ENCODE data around the gene MTHFR. TPM values are rescaled to one million over a fixed set of nuclear protein-coding genes. Genes with fewer than 3 reads are reported as not detected.
A peak's percentile ranks its signal among the peaks of the same experiment; 100 is the strongest.

The MTHFR gene
- total RNA-seq, 1 donor from 2014 or later, result 43.3 TPM

DNA sequence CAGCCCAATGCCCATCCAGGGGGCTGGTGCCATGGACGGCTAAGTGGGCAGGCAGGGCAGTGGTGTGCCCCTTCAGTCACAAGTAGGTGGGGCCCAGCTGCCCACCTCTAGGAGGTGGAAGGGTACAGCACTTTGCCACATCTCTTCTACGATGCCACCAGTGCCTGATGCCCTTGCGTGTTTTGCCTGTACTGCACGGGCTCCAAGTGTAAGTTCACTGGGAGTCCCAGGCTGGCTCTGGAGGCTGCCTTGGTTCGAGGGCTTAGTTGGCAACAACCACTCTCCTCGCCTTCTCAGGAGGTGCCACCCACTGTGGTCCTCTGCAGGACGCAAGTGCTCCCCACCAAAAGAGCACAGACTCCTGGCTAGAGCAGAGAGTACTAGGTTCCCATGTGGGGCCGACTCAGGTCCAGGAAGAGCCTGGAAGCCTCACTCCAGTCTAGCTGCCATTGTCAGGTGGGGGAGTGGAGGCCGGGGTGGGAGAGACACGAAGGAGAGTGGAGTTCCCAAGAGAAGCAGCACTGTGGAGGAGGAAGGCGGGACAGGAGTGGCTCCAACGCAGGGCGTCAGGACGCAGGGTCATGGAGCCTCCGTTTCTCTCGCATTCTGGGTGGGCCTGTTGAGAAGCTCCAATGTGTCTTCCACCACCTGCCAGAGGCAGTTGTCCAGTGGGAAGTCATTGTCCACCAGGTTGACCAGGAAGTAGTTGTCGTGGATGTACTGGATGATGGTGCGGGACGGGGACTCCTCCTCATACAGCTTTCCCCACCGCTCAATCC, 15.5 kb downstream of the MTHFR start:
- Histone ChIP-seq H3K27me3 (ENCODE audit: control insufficient read depth in 3 of 3, insufficient read depth in 3 of 3, low read length in 3 of 3) (no peaks in the 10 kb centered on the region), H3K36me3 (ENCODE audit: control insufficient read depth in 3 of 3, insufficient read depth in 3 of 3, low read length in 3 of 3) (peaks cover 35 to 40% (median 36%) of the 10 kb centered on the region in 3 donors), H3K9me3 (ENCODE audit: control insufficient read depth in 3 of 3, low read length in 3 of 3) (no peaks in the 10 kb centered on the region), H3K27ac (ENCODE audit: low read depth, low read length) (peak overlapping the region; percentile 99), H3K4me3 (ENCODE audit: low read length in 3 of 3) (peak overlapping the region; percentile 25 to 72 (median 55)), H3K4me1 (ENCODE audit: control insufficient read depth in 3 of 3, insufficient read depth in 3 of 3, low read length in 3 of 3) (peaks cover 68 to 86% (median 76%) of the 10 kb centered on the region in 3 donors), H3K9ac (ENCODE audit: low read depth in 1 of 3, low read length in 3 of 3) (peak overlapping the region; percentile 74 to 84 (median 77))

DNA sequence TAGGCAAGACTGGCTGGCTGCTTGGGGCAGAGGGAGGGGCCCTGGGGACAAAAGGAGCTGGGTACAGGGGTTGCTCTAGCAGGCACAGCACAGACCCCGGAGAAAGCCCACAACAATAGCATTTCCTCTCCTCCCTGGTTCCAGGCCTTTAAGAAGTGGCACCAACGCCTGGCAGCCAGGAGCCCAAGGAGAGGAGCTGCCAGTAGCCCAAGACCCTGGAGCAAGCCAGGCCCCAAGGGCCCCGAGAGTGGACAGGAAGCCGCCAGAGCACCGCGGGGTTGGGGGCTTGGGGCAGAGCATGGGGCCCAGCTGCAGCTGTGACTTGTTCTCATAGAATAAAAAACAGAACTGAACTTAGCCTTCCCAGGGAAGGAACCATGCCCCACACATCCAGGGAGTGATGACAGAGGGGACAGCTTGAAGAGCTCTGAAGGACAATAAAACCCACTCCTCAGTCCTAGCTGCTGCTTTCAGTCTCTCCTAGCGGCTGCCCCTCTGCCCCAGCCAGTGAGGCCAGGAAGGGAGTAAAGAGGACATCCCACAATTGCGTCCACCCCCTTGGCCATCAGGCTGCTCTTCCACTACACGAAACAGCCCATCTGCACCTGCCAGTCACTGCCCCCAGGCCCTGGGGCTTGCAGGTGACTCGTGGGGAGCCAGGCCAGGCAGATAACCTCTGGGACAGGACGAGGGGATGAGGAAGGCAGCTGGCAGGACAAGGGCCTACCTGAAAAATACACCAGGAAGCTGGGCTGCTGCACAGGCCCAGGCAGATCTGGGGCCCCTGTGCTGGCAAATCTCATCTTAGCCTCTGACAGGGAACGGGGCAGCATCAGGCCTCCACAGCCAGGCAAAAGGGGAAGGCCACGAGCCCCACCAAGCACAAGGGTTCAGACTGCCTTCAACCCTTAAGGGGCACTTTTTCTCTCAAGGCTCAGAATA, 16.4 kb downstream of the MTHFR start:
- Histone ChIP-seq H3K4me1 (ENCODE audit: control insufficient read depth in 3 of 3, insufficient read depth in 3 of 3, low read length in 3 of 3) (peaks cover 74 to 86% (median 82%) of the 10 kb centered on the region in 3 donors), H3K36me3 (ENCODE audit: control insufficient read depth in 3 of 3, insufficient read depth in 3 of 3, low read length in 3 of 3) (peaks cover 26 to 31% (median 27%) of the 10 kb centered on the region in 3 donors), H3K9ac (ENCODE audit: low read depth in 1 of 3, low read length in 3 of 3) (peak overlapping the region; percentile 74 to 84 (median 77)), H3K9me3 (ENCODE audit: control insufficient read depth in 3 of 3, low read length in 3 of 3) (no peaks in the 10 kb centered on the region), H3K27ac (ENCODE audit: low read depth, low read length) (peak overlapping the region; percentile 99), H3K4me3 (ENCODE audit: low read length in 3 of 3) (peak overlapping the region; percentile 62 to 78 (median 72)), H3K27me3 (ENCODE audit: control insufficient read depth in 3 of 3, insufficient read depth in 3 of 3, low read length in 3 of 3) (no peaks in the 10 kb centered on the region)

DNA sequence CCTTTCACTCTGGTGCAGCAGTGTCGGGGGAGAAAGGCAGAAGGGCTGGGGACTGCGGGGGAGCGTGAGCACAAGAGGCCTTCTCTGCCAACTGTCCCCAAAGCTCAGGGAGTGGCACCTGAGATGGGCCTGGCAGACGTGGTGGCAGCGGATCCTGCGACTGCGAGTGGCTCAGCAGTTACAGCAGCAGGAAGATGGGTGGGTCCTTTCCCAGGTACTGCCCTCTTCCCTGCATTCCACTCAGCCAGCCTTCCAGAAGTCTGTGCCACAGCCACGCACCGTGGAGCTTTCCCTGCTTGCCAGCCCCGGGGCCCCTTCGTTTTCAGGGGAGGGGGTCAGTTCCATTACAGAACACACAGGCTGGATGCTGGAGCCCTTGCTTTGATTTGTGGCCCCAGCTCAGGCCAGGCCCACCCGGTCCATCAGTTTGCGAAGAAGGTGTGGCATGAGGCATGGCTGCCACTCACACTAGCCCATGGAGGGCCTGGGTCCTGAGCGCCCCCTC, 17.2 kb downstream of the MTHFR start:
- Histone ChIP-seq H3K4me3 (ENCODE audit: low read length in 3 of 3) (peak overlapping the region; percentile 58 to 78 (median 62)), H3K9me3 (ENCODE audit: control insufficient read depth in 3 of 3, low read length in 3 of 3) (no peaks in the 10 kb centered on the region), H3K4me1 (ENCODE audit: control insufficient read depth in 3 of 3, insufficient read depth in 3 of 3, low read length in 3 of 3) (peaks cover 75 to 85% (median 82%) of the 10 kb centered on the region in 3 donors), H3K9ac (ENCODE audit: low read depth in 1 of 3, low read length in 3 of 3) (peak overlapping the region; percentile 74 to 84 (median 78)), H3K27ac (ENCODE audit: low read depth, low read length) (peak overlapping the region; percentile 99), H3K27me3 (ENCODE audit: control insufficient read depth in 3 of 3, insufficient read depth in 3 of 3, low read length in 3 of 3) (no peaks in the 10 kb centered on the region), H3K36me3 (ENCODE audit: control insufficient read depth in 3 of 3, insufficient read depth in 3 of 3, low read length in 3 of 3) (peaks cover 18 to 23% (median 19%) of the 10 kb centered on the region in 3 donors)

DNA sequence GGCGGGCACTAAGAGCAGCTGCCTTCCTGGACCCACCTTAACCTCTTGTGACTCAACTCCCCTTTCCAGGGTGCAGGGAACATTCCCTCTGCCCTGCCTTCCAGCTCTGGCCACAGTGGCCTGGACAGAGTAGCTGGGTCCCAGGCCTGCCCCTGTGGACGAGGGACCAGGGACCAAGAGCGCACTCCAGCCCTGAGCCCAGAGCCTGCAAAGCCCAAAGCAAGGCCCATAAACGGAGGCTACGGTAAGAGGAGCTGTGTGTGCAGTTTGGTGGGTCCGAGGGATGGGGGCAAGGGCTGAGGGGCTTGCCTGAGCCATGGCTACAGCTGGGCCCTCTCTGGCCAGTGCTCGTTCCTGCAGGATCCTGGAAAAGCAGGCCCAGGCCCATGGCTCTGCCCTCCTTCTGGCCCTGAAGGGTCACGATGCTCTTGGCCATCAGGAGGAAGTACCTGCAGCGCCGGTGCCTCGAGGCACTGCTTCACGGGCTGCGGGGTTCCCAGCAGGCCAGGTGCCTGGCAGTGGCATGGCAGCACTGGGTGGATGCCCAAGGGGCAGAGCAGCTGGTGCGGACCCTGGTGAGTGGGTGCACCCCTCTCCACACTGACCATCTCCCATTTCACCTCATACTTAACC, 17.8 kb downstream of the MTHFR start:
- Histone ChIP-seq H3K9ac (ENCODE audit: low read depth in 1 of 3, low read length in 3 of 3) (peak overlapping the region; percentile 74 to 84 (median 78)), H3K27me3 (ENCODE audit: control insufficient read depth in 3 of 3, insufficient read depth in 3 of 3, low read length in 3 of 3) (no peaks in the 10 kb centered on the region), H3K4me1 (ENCODE audit: control insufficient read depth in 3 of 3, insufficient read depth in 3 of 3, low read length in 3 of 3) (peaks cover 75 to 84% (median 82%) of the 10 kb centered on the region in 3 donors), H3K36me3 (ENCODE audit: control insufficient read depth in 3 of 3, insufficient read depth in 3 of 3, low read length in 3 of 3) (peaks cover 16 to 23% (median 16%) of the 10 kb centered on the region in 3 donors), H3K9me3 (ENCODE audit: control insufficient read depth in 3 of 3, low read length in 3 of 3) (no peaks in the 10 kb centered on the region), H3K27ac (ENCODE audit: low read depth, low read length) (peak overlapping the region; percentile 99), H3K4me3 (ENCODE audit: low read length in 3 of 3) (peak overlapping the region; percentile 62 to 78 (median 72))

DNA sequence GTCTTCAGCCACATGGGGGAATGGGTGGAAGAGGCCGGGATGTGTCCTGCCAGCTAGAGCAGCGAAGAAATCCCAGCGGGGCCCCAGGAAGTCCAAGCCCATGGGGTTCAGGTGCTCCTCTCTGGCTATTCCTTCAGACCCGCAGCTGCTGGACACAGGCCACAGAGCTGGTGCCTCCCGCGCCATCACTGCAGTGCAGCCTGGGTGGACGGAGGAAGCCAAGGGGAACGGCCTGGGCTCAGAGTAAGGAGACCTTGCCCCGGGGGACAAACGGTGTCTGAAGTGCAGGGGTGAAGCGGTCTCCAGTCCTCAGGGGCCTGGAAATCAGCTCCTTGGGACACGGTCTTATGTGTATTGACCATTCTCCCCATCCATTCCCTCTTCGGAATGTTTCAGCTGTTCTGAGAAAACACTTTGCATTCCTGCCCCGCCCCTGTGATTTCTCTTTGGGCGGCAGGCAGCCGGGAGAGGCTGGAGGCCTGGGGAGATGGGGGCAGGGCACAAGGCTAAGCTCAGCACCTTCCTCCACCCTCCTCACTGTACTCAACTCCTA, 18.4 kb downstream of the MTHFR start:
- Histone ChIP-seq H3K36me3 (ENCODE audit: control insufficient read depth in 3 of 3, insufficient read depth in 3 of 3, low read length in 3 of 3) (peaks cover 13 to 17% (median 13%) of the 10 kb centered on the region in 3 donors), H3K9ac (ENCODE audit: low read depth in 1 of 3, low read length in 3 of 3) (peak overlapping the region; percentile 74 to 84 (median 78)), H3K27ac (ENCODE audit: low read depth, low read length) (peak overlapping the region; percentile 99), H3K4me1 (ENCODE audit: control insufficient read depth in 3 of 3, insufficient read depth in 3 of 3, low read length in 3 of 3) (peaks cover 69 to 78% (median 76%) of the 10 kb centered on the region in 3 donors), H3K9me3 (ENCODE audit: control insufficient read depth in 3 of 3, low read length in 3 of 3) (no peaks in the 10 kb centered on the region), H3K4me3 (ENCODE audit: low read length in 3 of 3) (peak overlapping the region; percentile 62 to 78 (median 72)), H3K27me3 (ENCODE audit: control insufficient read depth in 3 of 3, insufficient read depth in 3 of 3, low read length in 3 of 3) (no peaks in the 10 kb centered on the region)

DNA sequence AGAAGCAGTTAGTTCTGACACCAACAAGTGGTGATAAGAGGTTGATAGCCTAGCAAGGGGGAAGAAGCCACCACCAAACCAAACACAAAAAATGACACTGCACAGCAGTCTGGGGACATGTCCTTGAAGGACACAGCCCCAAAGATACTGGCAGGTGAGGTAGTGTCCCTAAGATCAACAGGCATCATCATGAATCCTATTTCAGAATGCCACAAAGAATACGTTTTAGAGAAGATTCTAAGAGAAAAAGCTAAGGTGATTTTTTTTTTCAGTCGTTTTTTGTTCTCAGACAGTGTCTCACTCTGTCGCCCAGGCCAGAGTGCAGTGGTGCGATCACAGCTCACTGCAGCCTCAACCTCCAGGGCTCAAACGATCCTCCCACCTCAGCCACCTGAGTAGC, 19.6 kb downstream of the MTHFR start:
- Histone ChIP-seq H3K9me3 (ENCODE audit: control insufficient read depth in 3 of 3, low read length in 3 of 3) (no peaks in the 10 kb centered on the region), H3K27me3 (ENCODE audit: control insufficient read depth in 3 of 3, insufficient read depth in 3 of 3, low read length in 3 of 3) (no peaks in the 10 kb centered on the region), H3K9ac (ENCODE audit: low read depth in 1 of 3, low read length in 3 of 3) (no peak overlapping the region), H3K4me1 (ENCODE audit: control insufficient read depth in 3 of 3, insufficient read depth in 3 of 3, low read length in 3 of 3) (peaks cover 57 to 67% (median 65%) of the 10 kb centered on the region in 3 donors), H3K27ac (ENCODE audit: low read depth, low read length) (peak overlapping the region; percentile 99), H3K36me3 (ENCODE audit: control insufficient read depth in 3 of 3, insufficient read depth in 3 of 3, low read length in 3 of 3) (peaks cover 7 to 10% (median 9%) of the 10 kb centered on the region in 3 donors), H3K4me3 (ENCODE audit: low read length in 3 of 3) (no peak overlapping the region)

DNA sequence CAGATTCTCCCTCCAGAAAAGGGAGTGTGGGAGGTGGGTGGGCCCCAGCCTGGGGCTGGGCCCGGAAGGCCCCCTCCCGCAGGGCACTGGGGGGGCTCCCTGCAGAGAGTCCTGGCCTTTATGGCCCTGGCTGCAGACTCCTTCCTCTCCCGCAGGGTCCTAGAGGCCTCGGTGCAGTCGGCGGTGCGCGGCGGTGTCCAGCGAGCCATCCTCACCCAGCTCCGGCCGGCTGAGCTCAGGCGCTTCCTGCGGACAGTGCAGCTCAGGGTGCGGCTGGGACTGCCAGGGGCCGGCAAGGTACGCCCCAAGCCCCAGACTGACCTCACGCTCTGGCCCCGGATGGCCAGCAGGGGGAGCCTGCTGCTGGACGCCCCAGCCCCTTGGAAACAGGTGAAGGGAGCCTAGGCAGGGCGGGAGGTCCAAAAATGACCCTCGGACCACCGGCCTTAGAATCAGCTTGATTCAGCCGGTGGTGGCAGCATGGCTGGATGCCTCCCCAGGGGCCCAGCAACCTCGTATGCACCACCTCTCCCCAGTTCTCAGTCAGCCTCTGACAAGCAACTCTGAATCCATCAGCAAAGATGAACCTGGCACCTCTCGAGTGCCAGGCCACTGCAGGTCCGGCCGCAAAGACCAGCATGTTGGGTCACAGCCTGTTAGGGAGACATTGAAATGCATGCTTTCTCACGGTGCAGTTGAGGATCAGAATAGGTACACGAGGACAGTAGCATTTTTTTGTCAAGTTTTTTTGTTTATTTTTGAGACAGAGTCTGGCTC, 20.6 kb downstream of the MTHFR start:
- peak overlapping the region; percentile 56 for H3K27ac ChIP-seq (ENCODE audit: low read depth, low read length)
- no peaks in the 10 kb centered on the region for H3K27me3 ChIP-seq (ENCODE audit: control insufficient read depth in 3 of 3, insufficient read depth in 3 of 3, low read length in 3 of 3)
- H3K9me3 ChIP-seq (ENCODE audit: control insufficient read depth in 3 of 3, low read length in 3 of 3), result no peaks in the 10 kb centered on the region
- H3K36me3 ChIP-seq (ENCODE audit: control insufficient read depth in 3 of 3, insufficient read depth in 3 of 3, low read length in 3 of 3), result peaks cover 4 to 7% (median 6%) of the 10 kb centered on the region in 3 donors
- peak overlapping the region; percentile 54 to 63 (median 56) for H3K4me3 ChIP-seq (ENCODE audit: low read length in 3 of 3)
- peaks cover 49 to 57% (median 56%) of the 10 kb centered on the region in 3 donors for H3K4me1 ChIP-seq (ENCODE audit: control insufficient read depth in 3 of 3, insufficient read depth in 3 of 3, low read length in 3 of 3)
- peak overlapping the region; percentile 7 to 72 (median 59) for H3K9ac ChIP-seq (ENCODE audit: low read depth in 1 of 3, low read length in 3 of 3)

DNA sequence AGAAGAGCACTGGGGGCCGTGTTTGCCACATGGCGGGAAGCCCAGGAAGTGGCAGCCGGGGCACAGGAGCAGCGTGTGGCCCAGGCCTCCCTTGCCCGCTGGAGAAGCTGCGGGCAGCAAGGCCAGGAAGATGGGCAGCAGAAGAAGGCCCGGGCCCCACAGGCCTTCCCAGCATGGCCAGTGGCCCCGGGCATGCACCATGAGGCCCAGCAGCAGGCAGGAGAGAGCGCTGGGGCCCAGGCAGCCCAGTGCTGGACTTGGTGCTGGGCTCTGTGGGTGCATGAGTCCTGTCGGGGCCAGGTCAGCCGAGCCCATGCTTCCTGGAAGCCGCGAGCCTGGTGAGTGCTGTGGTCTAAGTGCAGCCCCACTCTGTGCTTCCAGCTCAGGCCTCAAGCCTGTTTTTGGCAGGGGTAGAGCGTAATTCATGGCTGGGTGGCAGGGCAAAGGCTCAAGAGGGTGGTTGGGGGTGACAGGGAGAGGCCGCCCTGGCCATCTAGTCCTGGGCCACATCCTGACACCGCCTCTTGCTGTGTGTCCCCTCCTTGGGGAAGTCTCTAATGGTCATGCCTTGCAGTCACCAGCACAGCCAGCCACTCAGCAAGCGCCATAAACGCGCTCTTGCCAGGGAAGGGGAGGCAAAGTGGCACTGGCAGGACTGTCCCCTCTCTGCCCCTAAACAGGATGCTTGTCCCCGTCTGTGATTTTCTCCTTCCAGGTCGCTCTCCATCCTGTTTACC, 21.3 kb downstream of the MTHFR start:
- H3K9ac ChIP-seq (ENCODE audit: low read depth in 1 of 3, low read length in 3 of 3), result peak overlapping the region; percentile 7 to 72 (median 59)
- H3K36me3 ChIP-seq (ENCODE audit: control insufficient read depth in 3 of 3, insufficient read depth in 3 of 3, low read length in 3 of 3), result peaks cover 0 to 1% (median 1%) of the 10 kb centered on the region in 3 donors
- H3K9me3 ChIP-seq (ENCODE audit: control insufficient read depth in 3 of 3, low read length in 3 of 3), result no peaks in the 10 kb centered on the region
- H3K27me3 ChIP-seq (ENCODE audit: control insufficient read depth in 3 of 3, insufficient read depth in 3 of 3, low read length in 3 of 3), result no peaks in the 10 kb centered on the region
- H3K27ac ChIP-seq (ENCODE audit: low read depth, low read length), result peak overlapping the region; percentile 56
- peak overlapping the region in 1 of 3 donors; percentile 63 for H3K4me3 ChIP-seq (ENCODE audit: low read length in 3 of 3)
- H3K4me1 ChIP-seq (ENCODE audit: control insufficient read depth in 3 of 3, insufficient read depth in 3 of 3, low read length in 3 of 3), result peaks cover 41 to 49% (median 49%) of the 10 kb centered on the region in 3 donors

Measured in skeletal muscle tissue (tissue), 4 donors.